ENCODE results near the gene TTC23. TPM values are rescaled to one million over a fixed set of nuclear protein-coding genes. Genes with fewer than 3 reads are reported as not detected.

TTC23 gene
- polyA plus RNA-seq, 1 donor (not counting 4 experiments of a cell fraction or from before 2014, with no cell fraction given): 6.7 TPM

- Histone ChIP-seq H3K9ac (ENCODE audit: control insufficient read depth, extremely low read depth, insufficient read depth, low read length) (no peak overlapping the region), H3K27ac (ENCODE audit: control insufficient read depth, insufficient read depth, low read length) (no peak overlapping the region), H3K4me3 (ENCODE audit: control insufficient read depth in 2 of 3, extremely low read depth in 1 of 3, insufficient read depth in 2 of 3, low read depth in 1 of 3, low read length in 3 of 3) (no peak overlapping the region), H3K9me3 (ENCODE audit: control insufficient read depth, low read depth, low read length) (no peaks in the 10 kb centered on the region), H3K4me1 (ENCODE audit: control insufficient read depth, extremely low read depth, insufficient read depth, low read length) (no peaks in the 10 kb centered on the region), H3K27me3 (ENCODE audit: control insufficient read depth, extremely low read depth, insufficient read depth, low read length) (no peaks in the 10 kb centered on the region), H3K4me2 (ENCODE audit: control insufficient read depth, extremely low read depth, insufficient read depth, low read depth, low read length) (no peak overlapping the region), H3K36me3 (ENCODE audit: control insufficient read depth in 2 of 2, extremely low read depth in 1 of 2, insufficient read depth in 2 of 2, low read length in 2 of 2) (peaks cover 5 to 15% of the 10 kb centered on the region in 2 experiments), H3K79me2 (ENCODE audit: control insufficient read depth, insufficient read depth, low read length) (no peaks in the 10 kb centered on the region), H2AFZ (ENCODE audit: control insufficient read depth, low read length) (no peak overlapping the region), H4K20me1 (ENCODE audit: control insufficient read depth, extremely low read depth, insufficient read depth, low read length) (no peaks in the 10 kb centered on the region), H3K9me1 (ENCODE audit: control insufficient read depth, extremely low read depth, insufficient read depth, low read length) (no peaks in the 10 kb centered on the region)
- TF ChIP-seq CTCF (optimal IDR thresholded peaks at IDR 0.05 in 1 of 3, IDR thresholded peaks at IDR 0.05 in 1 of 3, conservative IDR thresholded peaks at IDR 0.05 in 1 of 3; ENCODE audit: extremely low read depth in 1 of 3, insufficient read depth in 2 of 3, low read length in 3 of 3) (no peak), EZH2 (IDR thresholded peaks at IDR 0.05; ENCODE audit: low read length) (no peak)
- DNase-seq (ENCODE audit: low read depth, low spot score) (no peak), FAIRE-seq (no peak)
- dilution Hi-C loops (cut with MboI; ENCODE audit: extremely low pct_ligation_motif_present, low sequenced_read_pairs): no loop called here
These were observed 78.8 kb downstream of the TTC23 start for GRCh38 chr15:99170476-99171065.

- H3K36me3 ChIP-seq (ENCODE audit: control insufficient read depth in 2 of 2, extremely low read depth in 1 of 2, insufficient read depth in 2 of 2, low read length in 2 of 2): peaks cover 5 to 15% of the 10 kb centered on the region in 2 experiments
- no peaks in the 10 kb centered on the region for H3K79me2 ChIP-seq (ENCODE audit: control insufficient read depth, insufficient read depth, low read length)
- no peak overlapping the region for H3K9ac ChIP-seq (ENCODE audit: control insufficient read depth, extremely low read depth, insufficient read depth, low read length)
- dilution Hi-C loops (cut with MboI; ENCODE audit: extremely low pct_ligation_motif_present, low sequenced_read_pairs): no loop called here
- no peak for TF ChIP-seq CTCF (optimal IDR thresholded peaks at IDR 0.05 in 1 of 3, IDR thresholded peaks at IDR 0.05 in 1 of 3, conservative IDR thresholded peaks at IDR 0.05 in 1 of 3; ENCODE audit: extremely low read depth in 1 of 3, insufficient read depth in 2 of 3, low read length in 3 of 3)
- H2AFZ ChIP-seq (ENCODE audit: control insufficient read depth, low read length): no peak overlapping the region
- no peaks in the 10 kb centered on the region for H3K9me3 ChIP-seq (ENCODE audit: control insufficient read depth, low read depth, low read length)
- no peaks in the 10 kb centered on the region for H4K20me1 ChIP-seq (ENCODE audit: control insufficient read depth, extremely low read depth, insufficient read depth, low read length)
- DNase-seq (ENCODE audit: low read depth, low spot score) (no peak), FAIRE-seq (no peak)
- H3K9me1 ChIP-seq (ENCODE audit: control insufficient read depth, extremely low read depth, insufficient read depth, low read length): no peaks in the 10 kb centered on the region
- no peak overlapping the region for H3K4me2 ChIP-seq (ENCODE audit: control insufficient read depth, extremely low read depth, insufficient read depth, low read depth, low read length)
- no peak overlapping the region for H3K27ac ChIP-seq (ENCODE audit: control insufficient read depth, insufficient read depth, low read length)
- H3K27me3 ChIP-seq (ENCODE audit: control insufficient read depth, extremely low read depth, insufficient read depth, low read length): no peaks in the 10 kb centered on the region
- no peaks in the 10 kb centered on the region for H3K4me1 ChIP-seq (ENCODE audit: control insufficient read depth, extremely low read depth, insufficient read depth, low read length)
- no peak overlapping the region for H3K4me3 ChIP-seq (ENCODE audit: control insufficient read depth in 2 of 3, extremely low read depth in 1 of 3, insufficient read depth in 2 of 3, low read depth in 1 of 3, low read length in 3 of 3)
These were observed 79.5 kb downstream of the TTC23 start for GRCh38 chr15:99169769-99170311.
